PFSK-1 (cell line): Measurements from ENCODE around the gene ROBO1.

ENCODE experiments used
- FOXP2 ChIP-seq: optimal IDR thresholded peaks from 2 replicates; pipeline ENCODE3; 2011; ENCODE audit warnings: borderline replicate concordance, control low read depth, inconsistent platforms; ENCODE audit not compliant: insufficient read depth; ENCODE audit errors: extremely low read length, extremely low read depth
- POLR2AphosphoS5 ChIP-seq: IDR thresholded peaks from 2 replicates; pipeline ENCODE4 v1.6.1; 2012; ENCODE audit warnings: low read depth, mild to moderate bottlenecking, control low read depth, low read length, moderate library complexity
- SIN3A ChIP-seq: IDR thresholded peaks from 2 replicates; pipeline ENCODE4 v1.6.1; 2012; ENCODE audit warnings: mild to moderate bottlenecking, low read length, moderate library complexity, borderline replicate concordance; ENCODE audit not compliant: insufficient read depth
- TAF1 ChIP-seq: IDR thresholded peaks from 2 replicates; pipeline ENCODE4 v1.6.1; 2012; ENCODE audit warnings: low read length, control low read depth, borderline replicate concordance; ENCODE audit not compliant: insufficient read depth
- TF ChIP-seq, protein P1 (sequence below), 2 experiments: IDR thresholded peaks; 2 replicates each; pipeline versions ENCODE4 v1.6.1 to v1.8.0; 2011 to 2012; ENCODE audit warnings: low read depth in 2 of 2, low read length in 2 of 2, control low read depth in 1 of 2, inconsistent platforms in 1 of 2, mild to moderate bottlenecking in 1 of 2, moderate library complexity in 1 of 2; ENCODE audit not compliant: insufficient read depth in 1 of 2

Gene ROBO1

DNA sequence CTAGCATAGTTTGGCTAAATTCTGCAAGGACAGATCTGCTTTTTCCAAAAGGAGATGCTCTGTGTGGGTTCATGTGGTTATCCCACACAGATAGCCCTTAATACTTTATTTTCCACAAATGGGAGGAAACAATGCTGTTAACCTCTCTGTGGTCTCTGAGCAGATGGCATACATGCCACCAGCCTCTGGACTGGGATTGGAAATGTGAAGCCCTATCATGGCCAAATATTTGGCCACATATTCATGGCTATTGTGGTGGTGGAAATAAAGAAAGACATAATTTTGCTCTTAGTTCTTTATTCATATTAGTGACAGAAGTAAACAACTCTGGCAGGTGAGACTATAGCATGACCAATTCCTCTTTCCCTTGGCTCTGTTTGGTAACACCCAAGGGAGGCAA lies 726.2 kb downstream of the ROBO1 start:
- TF ChIP-seq, protein P1, sequence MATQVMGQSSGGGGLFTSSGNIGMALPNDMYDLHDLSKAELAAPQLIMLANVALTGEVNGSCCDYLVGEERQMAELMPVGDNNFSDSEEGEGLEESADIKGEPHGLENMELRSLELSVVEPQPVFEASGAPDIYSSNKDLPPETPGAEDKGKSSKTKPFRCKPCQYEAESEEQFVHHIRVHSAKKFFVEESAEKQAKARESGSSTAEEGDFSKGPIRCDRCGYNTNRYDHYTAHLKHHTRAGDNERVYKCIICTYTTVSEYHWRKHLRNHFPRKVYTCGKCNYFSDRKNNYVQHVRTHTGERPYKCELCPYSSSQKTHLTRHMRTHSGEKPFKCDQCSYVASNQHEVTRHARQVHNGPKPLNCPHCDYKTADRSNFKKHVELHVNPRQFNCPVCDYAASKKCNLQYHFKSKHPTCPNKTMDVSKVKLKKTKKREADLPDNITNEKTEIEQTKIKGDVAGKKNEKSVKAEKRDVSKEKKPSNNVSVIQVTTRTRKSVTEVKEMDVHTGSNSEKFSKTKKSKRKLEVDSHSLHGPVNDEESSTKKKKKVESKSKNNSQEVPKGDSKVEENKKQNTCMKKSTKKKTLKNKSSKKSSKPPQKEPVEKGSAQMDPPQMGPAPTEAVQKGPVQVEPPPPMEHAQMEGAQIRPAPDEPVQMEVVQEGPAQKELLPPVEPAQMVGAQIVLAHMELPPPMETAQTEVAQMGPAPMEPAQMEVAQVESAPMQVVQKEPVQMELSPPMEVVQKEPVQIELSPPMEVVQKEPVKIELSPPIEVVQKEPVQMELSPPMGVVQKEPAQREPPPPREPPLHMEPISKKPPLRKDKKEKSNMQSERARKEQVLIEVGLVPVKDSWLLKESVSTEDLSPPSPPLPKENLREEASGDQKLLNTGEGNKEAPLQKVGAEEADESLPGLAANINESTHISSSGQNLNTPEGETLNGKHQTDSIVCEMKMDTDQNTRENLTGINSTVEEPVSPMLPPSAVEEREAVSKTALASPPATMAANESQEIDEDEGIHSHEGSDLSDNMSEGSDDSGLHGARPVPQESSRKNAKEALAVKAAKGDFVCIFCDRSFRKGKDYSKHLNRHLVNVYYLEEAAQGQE (IDR thresholded peaks at IDR 0.05; ENCODE audit: insufficient read depth in 1 of 2, low read depth in 2 of 2, low read length in 2 of 2): no peak
- TF ChIP-seq TAF1: no peak
- TF ChIP-seq SIN3A: no peak
- TF ChIP-seq FOXP2: no peak
- no peak for TF ChIP-seq POLR2AphosphoS5

DNA sequence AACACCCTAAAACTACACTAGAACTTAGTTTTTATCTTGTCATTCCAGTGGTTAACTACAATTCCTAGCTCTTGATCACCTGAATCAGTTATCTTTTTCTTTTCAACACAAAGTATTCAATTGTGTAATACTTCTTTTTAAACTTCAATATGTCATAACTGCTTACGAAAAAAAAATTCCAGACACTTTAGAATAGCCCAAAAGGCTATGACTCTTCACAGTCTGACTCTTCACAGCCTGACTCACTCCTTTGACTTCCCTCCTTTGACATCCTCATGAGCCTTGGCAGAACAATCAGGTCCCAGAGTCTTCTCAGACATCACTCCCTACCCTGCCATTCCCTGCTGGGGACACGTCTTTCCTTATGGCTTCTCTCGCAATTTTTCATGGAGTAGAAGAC lies 727.1 kb downstream of the ROBO1 start:
- TF ChIP-seq POLR2AphosphoS5: no peak
- TF ChIP-seq, protein P1 (IDR thresholded peaks at IDR 0.05; ENCODE audit: insufficient read depth in 1 of 2, low read depth in 2 of 2, low read length in 2 of 2): no peak

DNA sequence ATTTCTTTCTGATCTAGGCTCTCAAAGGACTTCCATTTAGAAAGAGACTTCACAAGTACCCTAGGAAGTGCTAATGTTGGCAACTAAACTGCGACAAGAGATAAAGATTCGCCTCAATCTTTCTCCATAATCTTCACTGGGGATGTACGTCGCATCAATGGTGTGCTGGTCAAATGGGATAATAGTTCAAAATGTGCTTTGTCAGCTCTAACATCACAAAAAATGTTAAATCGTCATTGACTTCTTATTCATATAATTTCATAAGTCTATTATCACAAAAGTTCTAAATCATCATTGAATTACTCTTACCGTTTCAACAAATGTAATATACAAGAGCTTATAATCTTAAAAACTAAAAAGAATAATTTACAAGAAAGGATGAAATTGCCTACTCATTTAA lies 727.7 kb downstream of the ROBO1 start:
- TF ChIP-seq FOXP2 (no peak), SIN3A (no peak), POLR2AphosphoS5 (no peak), TAF1 (no peak)
- TF ChIP-seq, protein P1 (IDR thresholded peaks at IDR 0.05; ENCODE audit: insufficient read depth in 1 of 2, low read depth in 2 of 2, low read length in 2 of 2): no peak

DNA sequence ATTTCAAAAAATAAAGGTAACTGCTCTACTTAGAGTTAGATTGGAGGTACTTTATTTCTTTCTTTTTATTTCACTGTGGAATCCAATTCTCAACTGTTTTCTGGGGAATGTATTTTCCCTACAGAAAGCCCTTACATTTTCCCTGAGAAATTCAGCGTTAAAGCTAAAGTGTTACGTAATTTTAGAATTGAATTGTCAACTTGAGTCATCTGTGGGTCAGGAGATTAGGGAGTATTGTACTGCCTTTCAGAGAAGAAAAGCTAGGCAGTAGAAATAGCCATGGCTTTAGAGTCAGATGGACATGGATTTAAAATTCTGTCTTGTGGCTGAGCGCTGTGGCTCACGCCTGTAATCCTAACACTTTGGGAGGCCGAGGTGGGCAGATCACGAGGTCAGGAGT lies 728.6 kb downstream of the ROBO1 start:
- no peak for TF ChIP-seq TAF1

DNA sequence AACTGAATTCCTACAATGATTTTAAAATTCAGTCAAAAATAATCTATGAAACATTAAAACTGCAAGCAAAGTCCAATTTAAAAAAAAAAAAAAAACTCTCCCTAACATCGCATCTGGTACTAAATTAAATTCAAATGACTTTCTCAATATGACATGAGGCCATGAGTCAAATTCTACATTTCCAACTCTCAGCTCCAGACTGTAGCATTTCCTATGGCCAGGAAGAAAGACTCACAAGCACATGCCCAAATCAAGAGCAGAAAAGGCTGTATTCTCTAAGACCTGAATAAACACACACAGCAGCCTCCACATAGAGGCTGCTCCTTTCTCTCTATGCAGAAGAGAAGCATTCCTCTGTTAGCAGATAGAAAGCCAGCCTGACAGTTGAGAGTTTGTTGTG lies 729.2 kb downstream of the ROBO1 start:
- TF ChIP-seq, protein P1 (IDR thresholded peaks at IDR 0.05; ENCODE audit: insufficient read depth in 1 of 2, low read depth in 2 of 2, low read length in 2 of 2): no peak
- TF ChIP-seq POLR2AphosphoS5: no peak
- no peak for TF ChIP-seq FOXP2
- no peak for TF ChIP-seq TAF1
- TF ChIP-seq SIN3A: no peak

DNA sequence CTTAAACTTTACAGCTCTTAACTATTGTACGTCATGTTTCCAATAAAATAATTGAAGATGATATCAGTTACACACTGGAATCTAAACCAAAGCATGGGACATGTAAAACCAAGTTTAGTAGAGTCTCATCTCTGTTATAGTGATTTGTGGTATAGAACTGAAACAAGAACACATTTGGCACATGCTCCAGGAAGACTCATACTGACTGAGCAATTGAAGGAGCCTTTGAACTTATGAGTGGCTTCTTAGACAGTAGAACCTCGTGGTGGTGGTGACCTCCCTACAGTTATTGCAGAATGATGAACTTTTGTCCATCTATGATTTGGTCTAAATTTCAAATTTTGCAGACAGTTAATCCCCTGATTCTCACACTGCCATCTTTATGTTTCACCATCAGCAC lies 729.7 kb downstream of the ROBO1 start:
- TF ChIP-seq POLR2AphosphoS5 (no peak), TAF1 (no peak), FOXP2 (no peak), SIN3A (no peak)
- TF ChIP-seq, protein P1 (IDR thresholded peaks at IDR 0.05; ENCODE audit: insufficient read depth in 1 of 2, low read depth in 2 of 2, low read length in 2 of 2): no peak
